ENCODE results near the gene STRIT1. TPM values are rescaled to one million over a fixed set of nuclear protein-coding genes. Genes with fewer than 3 reads are reported as not detected.

Gene STRIT1
- total and polyA plus RNA-seq, 4 donors, result 0.59 to 1.0 (median 0.59) TPM; not detected in 1

DNA sequence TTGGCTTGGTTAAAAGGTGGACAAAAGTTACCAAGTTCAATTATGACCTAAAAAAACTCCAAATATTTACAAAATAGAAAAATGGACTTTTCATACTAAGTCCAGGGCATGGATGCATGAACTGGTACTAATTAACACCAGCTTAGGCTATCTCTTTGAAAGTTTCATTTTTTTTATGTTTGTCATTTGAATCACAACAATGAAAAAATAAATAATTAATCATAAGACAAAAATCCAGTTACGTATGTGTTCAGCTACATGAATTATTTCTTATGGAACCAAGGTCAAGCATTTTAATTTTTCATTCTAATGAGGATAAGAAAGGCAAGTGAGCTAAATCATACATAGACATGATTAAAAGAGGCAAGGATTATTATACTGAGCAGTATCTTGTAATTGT, 23.7 kb upstream of the STRIT1 start:
- Histone ChIP-seq H3K9me3 (ENCODE audit: control insufficient read depth, insufficient read depth, low read length) (no peaks in the 10 kb centered on the region), H3K27ac (ENCODE audit: low read depth, low read length) (no peak overlapping the region), H3K36me3 (ENCODE audit: control insufficient read depth, insufficient read depth, low read length) (no peaks in the 10 kb centered on the region), H3K27me3 (ENCODE audit: control insufficient read depth, insufficient read depth, low read length) (no peaks in the 10 kb centered on the region), H3K4me1 (ENCODE audit: control insufficient read depth, insufficient read depth, low read length) (no peaks in the 10 kb centered on the region), H3K4me3 (ENCODE audit: low read depth, low read length) (no peak overlapping the region)
- no peak for DNase-seq (ENCODE audit: low read depth in 4 of 6, low spot score in 6 of 6)
- WGBS (ENCODE audit: insufficient coverage), result no CpG with 5 or more reads among the region's 1 CpG

DNA sequence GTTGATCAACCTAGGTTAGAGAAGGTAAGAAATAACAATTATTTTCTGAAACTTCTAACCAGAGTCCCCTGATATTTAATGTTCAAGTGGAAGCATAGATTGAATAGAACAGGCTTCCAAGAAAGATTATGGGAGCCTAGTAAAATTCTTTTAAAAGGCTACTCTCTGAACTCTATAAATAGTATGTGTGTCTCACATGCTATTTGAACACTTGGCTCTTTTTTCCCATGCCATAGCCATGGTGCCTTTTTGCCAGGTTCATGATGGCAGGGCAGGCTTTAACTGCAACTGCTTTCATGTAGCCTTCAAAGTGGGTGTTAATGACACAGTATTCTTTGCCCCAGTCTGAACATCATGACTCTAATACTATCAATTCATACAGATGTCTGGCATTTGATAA, 22.9 kb upstream of the STRIT1 start:
- Histone ChIP-seq H3K4me1 (ENCODE audit: control insufficient read depth, insufficient read depth, low read length) (no peaks in the 10 kb centered on the region), H3K36me3 (ENCODE audit: control insufficient read depth, insufficient read depth, low read length) (no peaks in the 10 kb centered on the region), H3K9me3 (ENCODE audit: control insufficient read depth, insufficient read depth, low read length) (no peaks in the 10 kb centered on the region), H3K4me3 (ENCODE audit: low read depth, low read length) (no peak overlapping the region), H3K27ac (ENCODE audit: low read depth, low read length) (no peak overlapping the region), H3K27me3 (ENCODE audit: control insufficient read depth, insufficient read depth, low read length) (no peaks in the 10 kb centered on the region)
- no peak for DNase-seq (ENCODE audit: low read depth in 4 of 6, low spot score in 6 of 6)

DNA sequence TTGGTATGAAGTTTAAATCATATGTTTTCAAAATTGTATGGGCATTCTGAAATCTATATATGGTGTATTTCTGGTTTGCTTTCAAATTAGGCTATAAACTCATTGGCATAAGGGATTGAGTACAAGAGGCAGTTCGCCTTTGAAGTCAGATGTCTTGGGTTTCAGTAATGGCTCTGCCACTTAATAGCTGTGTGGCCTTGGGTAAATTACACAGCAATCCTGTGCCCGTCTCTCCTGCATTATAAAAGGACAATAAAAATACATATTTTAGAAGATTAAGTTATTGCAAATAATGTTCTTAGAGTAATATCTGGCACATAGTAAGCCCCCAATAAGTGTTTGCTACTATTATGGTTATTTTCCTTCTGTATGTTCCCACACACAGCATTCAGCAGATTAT, 20.4 kb upstream of the STRIT1 start:
- H3K27ac ChIP-seq (ENCODE audit: low read depth, low read length), result no peak overlapping the region
- no peaks in the 10 kb centered on the region for H3K36me3 ChIP-seq (ENCODE audit: control insufficient read depth, insufficient read depth, low read length)
- H3K4me1 ChIP-seq (ENCODE audit: control insufficient read depth, insufficient read depth, low read length), result no peaks in the 10 kb centered on the region
- H3K4me3 ChIP-seq (ENCODE audit: low read depth, low read length), result no peak overlapping the region
- H3K9me3 ChIP-seq (ENCODE audit: control insufficient read depth, insufficient read depth, low read length), result no peaks in the 10 kb centered on the region
- no peak for DNase-seq (ENCODE audit: low read depth in 4 of 6, low spot score in 6 of 6)
- WGBS (ENCODE audit: insufficient coverage), result no CpG with 5 or more reads among the region's 2 CpGs
- no peaks in the 10 kb centered on the region for H3K27me3 ChIP-seq (ENCODE audit: control insufficient read depth, insufficient read depth, low read length)

DNA sequence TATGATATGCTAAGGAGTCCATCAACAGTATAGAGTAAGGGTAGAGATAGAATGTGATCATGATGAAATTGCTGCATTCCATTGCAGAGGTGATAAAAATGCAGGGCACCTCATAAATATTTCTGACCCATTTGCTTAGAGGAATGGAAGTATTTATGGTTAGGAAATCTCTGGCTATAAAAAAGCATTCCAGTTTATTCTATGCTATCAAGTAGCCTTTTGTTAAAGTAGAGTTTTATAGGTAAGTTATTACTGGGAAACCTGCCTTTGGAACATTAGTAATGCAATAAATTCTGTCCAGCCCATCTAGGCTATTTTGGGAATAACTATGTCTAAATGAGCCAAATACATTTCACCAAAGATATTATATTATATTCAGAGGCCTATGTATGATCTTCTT, 19.8 kb upstream of the STRIT1 start:
- Histone ChIP-seq H3K9me3 (ENCODE audit: control insufficient read depth, insufficient read depth, low read length) (no peaks in the 10 kb centered on the region), H3K27me3 (ENCODE audit: control insufficient read depth, insufficient read depth, low read length) (no peaks in the 10 kb centered on the region), H3K27ac (ENCODE audit: low read depth, low read length) (no peak overlapping the region), H3K4me3 (ENCODE audit: low read depth, low read length) (no peak overlapping the region), H3K36me3 (ENCODE audit: control insufficient read depth, insufficient read depth, low read length) (no peaks in the 10 kb centered on the region), H3K4me1 (ENCODE audit: control insufficient read depth, insufficient read depth, low read length) (no peaks in the 10 kb centered on the region)
- DNase-seq (ENCODE audit: low read depth in 4 of 6, low spot score in 6 of 6), result no peak

DNA sequence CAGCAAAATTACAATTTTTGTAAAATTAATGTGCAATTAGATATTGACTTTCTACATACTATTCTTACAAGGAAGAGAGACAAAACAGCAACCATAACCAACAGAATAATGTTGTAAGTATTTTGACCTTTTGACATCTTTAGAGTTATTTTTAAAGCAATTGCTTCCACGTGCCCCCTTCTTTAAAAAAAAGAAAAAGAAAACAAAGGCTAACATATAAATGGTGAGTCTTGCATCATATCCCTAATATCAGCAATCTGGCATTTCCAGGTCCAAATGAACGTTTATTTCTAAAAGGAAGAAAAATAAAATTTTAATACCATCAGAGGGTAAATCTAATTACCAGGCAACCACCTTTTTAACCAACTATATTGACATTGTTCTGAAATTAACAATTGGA, 19.3 kb upstream of the STRIT1 start:
- Histone ChIP-seq H3K4me3 (ENCODE audit: low read depth, low read length) (no peak overlapping the region), H3K4me1 (ENCODE audit: control insufficient read depth, insufficient read depth, low read length) (no peaks in the 10 kb centered on the region), H3K27ac (ENCODE audit: low read depth, low read length) (no peak overlapping the region), H3K36me3 (ENCODE audit: control insufficient read depth, insufficient read depth, low read length) (no peaks in the 10 kb centered on the region), H3K9me3 (ENCODE audit: control insufficient read depth, insufficient read depth, low read length) (no peaks in the 10 kb centered on the region), H3K27me3 (ENCODE audit: control insufficient read depth, insufficient read depth, low read length) (no peaks in the 10 kb centered on the region)
- no CpG with 5 or more reads among the region's 2 CpGs for WGBS (ENCODE audit: insufficient coverage)
- DNase-seq (ENCODE audit: low read depth in 4 of 6, low spot score in 6 of 6), result no peak

DNA sequence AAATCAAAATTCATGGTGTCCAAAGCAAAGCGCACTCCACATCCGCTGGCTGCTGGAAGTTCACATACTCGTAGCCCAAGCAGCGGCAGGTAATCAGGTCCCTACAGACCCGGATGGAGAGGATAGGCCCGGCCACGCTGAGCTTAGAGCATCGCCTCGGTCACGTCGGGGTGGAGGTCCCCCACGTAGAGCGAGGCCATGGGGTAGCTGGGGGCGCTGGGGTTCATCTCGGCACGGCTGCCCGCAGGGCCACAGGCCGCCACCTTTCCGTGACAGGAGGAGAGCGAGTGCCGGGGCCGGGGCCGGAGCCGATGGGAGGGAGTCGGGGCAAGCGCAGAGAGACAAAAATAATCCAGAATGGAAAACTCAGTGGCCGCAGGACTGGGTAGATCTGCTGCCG, 16.1 kb upstream of the STRIT1 start:
- no peak for DNase-seq (ENCODE audit: low read depth in 4 of 6, low spot score in 6 of 6)
- no peak overlapping the region for H3K27ac ChIP-seq (ENCODE audit: low read depth, low read length)
- 90% methylated on average over 28 of the region's 28 CpGs for WGBS (ENCODE audit: insufficient coverage)

DNA sequence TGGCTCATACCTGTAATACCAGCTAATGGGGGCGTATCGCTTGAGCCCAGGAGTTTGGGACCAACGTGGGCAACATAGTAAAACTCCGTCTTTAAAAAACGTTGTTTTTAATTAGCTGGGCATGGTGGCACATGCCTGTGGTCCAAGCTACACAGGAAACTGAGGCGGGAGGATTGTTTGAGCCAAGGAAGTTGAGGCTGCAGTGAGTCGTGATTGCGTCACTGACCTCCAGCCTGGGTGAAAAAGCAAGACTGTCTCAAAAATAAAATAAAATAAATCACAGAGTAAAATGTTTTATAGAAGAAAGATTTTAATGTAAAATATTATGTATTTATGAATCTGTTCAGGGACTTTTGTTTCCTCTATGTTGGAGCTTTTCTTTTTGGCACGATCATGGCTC, 15.3 kb upstream of the STRIT1 start:
- no peak for DNase-seq (ENCODE audit: low read depth in 4 of 6, low spot score in 6 of 6)
- Histone ChIP-seq H3K4me1 (ENCODE audit: control insufficient read depth, insufficient read depth, low read length) (no peaks in the 10 kb centered on the region), H3K36me3 (ENCODE audit: control insufficient read depth, insufficient read depth, low read length) (no peaks in the 10 kb centered on the region), H3K27ac (ENCODE audit: low read depth, low read length) (no peak overlapping the region), H3K27me3 (ENCODE audit: control insufficient read depth, insufficient read depth, low read length) (no peaks in the 10 kb centered on the region), H3K4me3 (ENCODE audit: low read depth, low read length) (no peak overlapping the region), H3K9me3 (ENCODE audit: control insufficient read depth, insufficient read depth, low read length) (no peaks in the 10 kb centered on the region)
- WGBS (ENCODE audit: insufficient coverage), result no CpG with 5 or more reads among the region's 9 CpGs

More for the DNA sequence above, 16.1 kb upstream of the STRIT1 start:
- Histone ChIP-seq H3K9me3 (ENCODE audit: control insufficient read depth, insufficient read depth, low read length) (no peaks in the 10 kb centered on the region), H3K4me1 (ENCODE audit: control insufficient read depth, insufficient read depth, low read length) (no peaks in the 10 kb centered on the region), H3K27me3 (ENCODE audit: control insufficient read depth, insufficient read depth, low read length) (no peaks in the 10 kb centered on the region), H3K36me3 (ENCODE audit: control insufficient read depth, insufficient read depth, low read length) (no peaks in the 10 kb centered on the region), H3K4me3 (ENCODE audit: low read depth, low read length) (no peak overlapping the region)

DNA sequence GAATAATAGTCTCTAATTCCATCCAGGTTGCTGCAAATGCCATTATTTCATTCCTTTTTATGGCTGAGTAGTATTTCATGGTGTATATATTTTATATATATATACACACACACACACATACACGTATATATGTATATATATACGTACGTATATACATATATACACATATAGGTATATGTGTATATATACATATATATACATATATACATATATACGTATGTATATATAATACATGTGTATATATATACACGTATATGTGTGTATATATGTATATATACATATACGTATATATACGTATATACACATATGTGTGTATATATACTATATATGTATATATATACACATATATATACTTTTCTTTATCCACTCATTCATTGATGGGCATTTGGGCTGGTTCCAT, 13.7 kb upstream of the STRIT1 start:
- no peak for DNase-seq (ENCODE audit: low read depth in 4 of 6, low spot score in 6 of 6)
- H3K36me3 ChIP-seq (ENCODE audit: control insufficient read depth, insufficient read depth, low read length), result no peaks in the 10 kb centered on the region
- WGBS (ENCODE audit: insufficient coverage), result no CpG with 5 or more reads among the region's 7 CpGs
- H3K27ac ChIP-seq (ENCODE audit: low read depth, low read length), result no peak overlapping the region
- no peak overlapping the region for H3K4me3 ChIP-seq (ENCODE audit: low read depth, low read length)
- no peaks in the 10 kb centered on the region for H3K4me1 ChIP-seq (ENCODE audit: control insufficient read depth, insufficient read depth, low read length)
- no peaks in the 10 kb centered on the region for H3K27me3 ChIP-seq (ENCODE audit: control insufficient read depth, insufficient read depth, low read length)
- no peaks in the 10 kb centered on the region for H3K9me3 ChIP-seq (ENCODE audit: control insufficient read depth, insufficient read depth, low read length)

DNA sequence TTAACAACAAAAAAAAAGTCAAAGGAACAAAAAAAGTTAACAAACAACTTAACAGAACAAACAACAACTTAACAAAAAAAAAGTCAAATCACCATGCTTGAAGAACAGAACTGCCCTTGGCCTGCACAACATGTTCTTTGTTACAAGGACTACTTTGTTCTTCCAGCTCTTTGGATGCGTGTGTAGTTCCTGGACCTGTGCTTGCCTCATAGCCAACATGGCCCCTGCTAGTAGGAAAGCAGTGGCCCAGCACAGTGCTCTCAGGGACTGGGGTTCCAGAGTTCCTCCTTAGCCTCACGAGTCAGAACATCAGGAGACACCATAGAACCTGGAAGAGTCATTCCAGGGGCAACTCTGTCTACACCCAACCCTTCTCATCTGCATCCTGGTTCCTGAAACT, 10.9 kb upstream of the STRIT1 start:
- no peaks in the 10 kb centered on the region for H3K36me3 ChIP-seq (ENCODE audit: control insufficient read depth, insufficient read depth, low read length)
- H3K4me3 ChIP-seq (ENCODE audit: low read depth, low read length), result no peak overlapping the region
- no peaks in the 10 kb centered on the region for H3K27me3 ChIP-seq (ENCODE audit: control insufficient read depth, insufficient read depth, low read length)
- no peak overlapping the region for H3K27ac ChIP-seq (ENCODE audit: low read depth, low read length)
- 74% methylated on average over 2 of the region's 2 CpGs for WGBS (ENCODE audit: insufficient coverage)
- no peaks in the 10 kb centered on the region for H3K4me1 ChIP-seq (ENCODE audit: control insufficient read depth, insufficient read depth, low read length)
- H3K9me3 ChIP-seq (ENCODE audit: control insufficient read depth, insufficient read depth, low read length), result no peaks in the 10 kb centered on the region
- DNase-seq (ENCODE audit: low read depth in 4 of 6, low spot score in 6 of 6), result no peak

DNA sequence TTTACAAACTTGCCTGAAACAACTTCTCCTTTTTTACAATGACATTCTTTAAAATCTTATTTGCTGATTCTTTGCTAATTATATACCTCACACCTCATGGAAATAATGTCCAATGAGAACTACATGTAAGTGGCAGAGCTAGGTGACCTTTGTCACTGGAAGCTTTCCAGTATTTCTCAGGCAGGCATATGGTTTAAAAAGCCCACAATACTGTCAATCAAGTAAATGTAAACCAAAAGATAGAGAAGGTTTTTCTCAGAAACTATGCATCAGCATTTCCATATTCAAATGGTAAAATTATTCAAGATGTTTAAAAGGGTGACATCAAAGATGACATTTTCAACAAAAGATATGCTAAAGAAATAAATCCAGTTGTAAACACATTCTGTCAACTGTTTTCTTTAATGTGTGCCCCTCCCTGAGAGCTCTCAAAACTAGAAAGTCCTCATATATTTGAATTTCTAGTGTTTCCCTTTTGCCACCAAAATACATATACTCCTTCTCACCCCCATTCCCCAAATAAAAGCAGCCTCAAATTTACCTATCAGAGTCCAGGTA, 10.1 kb upstream of the STRIT1 start:
- Histone ChIP-seq H3K36me3 (ENCODE audit: control insufficient read depth, insufficient read depth, low read length) (no peaks in the 10 kb centered on the region), H3K27me3 (ENCODE audit: control insufficient read depth, insufficient read depth, low read length) (no peaks in the 10 kb centered on the region), H3K9me3 (ENCODE audit: control insufficient read depth, insufficient read depth, low read length) (no peaks in the 10 kb centered on the region), H3K4me3 (ENCODE audit: low read depth, low read length) (no peak overlapping the region), H3K27ac (ENCODE audit: low read depth, low read length) (no peak overlapping the region), H3K4me1 (ENCODE audit: control insufficient read depth, insufficient read depth, low read length) (no peaks in the 10 kb centered on the region)
- DNase-seq (ENCODE audit: low read depth in 4 of 6, low spot score in 6 of 6), result no peak
